AG09319 (cell line): ENCODE results near the gene TSR1.

Experiments used
- DNase-seq: peaks from one replicate; pipeline ENCODE4 v3.0.0-alpha.2; 2010; ENCODE audit warnings: low read depth; ENCODE audit errors: extremely low read depth
- CTCF ChIP-seq: IDR thresholded peaks from 2 replicates; pipeline ENCODE4 v1.5.1; 2011; ENCODE audit warnings: low read depth, mild to moderate bottlenecking, inconsistent platforms, low read length, moderate library complexity

Gene TSR1

GRCh38 chr17:2312736-2313135, 23.5 kb downstream of the TSR1 start:
- TF ChIP-seq CTCF = no peak
- no peak for DNase-seq

- no peak for DNase-seq
- TF ChIP-seq CTCF = no peak
These were observed 26.7 kb downstream of the TSR1 start for GRCh38 chr17:2309338-2310154.

GRCh38 chr17:2304931-2305330, 31.3 kb downstream of the TSR1 start:
- DNase-seq = no peak
- no peak for TF ChIP-seq CTCF

- no peak for TF ChIP-seq CTCF
- DNase-seq = peak; percentile 56
These were observed 32.8 kb downstream of the TSR1 start, which contains the start of the genes SMG6 and SRR for GRCh38 chr17:2303204-2304188. Gene SMG6 (minus strand): TSS chr17:2303785. CDS start chr17:2303720, 65 bp downstream. Gene SRR (plus strand): TSS chr17:2303950. CDS start chr17:2315561, 11,611 bp downstream.

GRCh38 chr17:2302778-2303203, 33.5 kb downstream of the TSR1 start:
- TF ChIP-seq CTCF = no peak
- DNase-seq = no peak

- no peak for TF ChIP-seq CTCF
These were observed 36.5 kb downstream of the TSR1 start for GRCh38 chr17:2299756-2300155.

GRCh38 chr17:2299136-2299535, 37.1 kb downstream of the TSR1 start:
- TF ChIP-seq CTCF = no peak
- DNase-seq = no peak

More at GRCh38 chr17:2299756-2300155, 36.5 kb downstream of the TSR1 start:
- no peak for DNase-seq
